Fibroblast of lung (primary cell): ENCODE data around the gene TGM2.

Source experiments
- CTCF ChIP-seq, 2 donors: IDR thresholded peaks in 1 of 2; conservative IDR thresholded peaks in 1 of 2; 1 replicate in 1 of 2; 2 replicates in 1 of 2; pipeline ENCODE4 v1.5.1; 2011 to 2012; ENCODE audit warnings: low read length in 2 of 2, control low read depth in 1 of 2, inconsistent platforms in 1 of 2, low read depth in 1 of 2, mild to moderate bottlenecking in 1 of 2
- EZH2 ChIP-seq: IDR thresholded peaks from 2 replicates; pipeline ENCODE4 v1.5.1; 2012; ENCODE audit warnings: low read length, control low read depth, mild to moderate bottlenecking; ENCODE audit errors: missing control alignments

DNA sequence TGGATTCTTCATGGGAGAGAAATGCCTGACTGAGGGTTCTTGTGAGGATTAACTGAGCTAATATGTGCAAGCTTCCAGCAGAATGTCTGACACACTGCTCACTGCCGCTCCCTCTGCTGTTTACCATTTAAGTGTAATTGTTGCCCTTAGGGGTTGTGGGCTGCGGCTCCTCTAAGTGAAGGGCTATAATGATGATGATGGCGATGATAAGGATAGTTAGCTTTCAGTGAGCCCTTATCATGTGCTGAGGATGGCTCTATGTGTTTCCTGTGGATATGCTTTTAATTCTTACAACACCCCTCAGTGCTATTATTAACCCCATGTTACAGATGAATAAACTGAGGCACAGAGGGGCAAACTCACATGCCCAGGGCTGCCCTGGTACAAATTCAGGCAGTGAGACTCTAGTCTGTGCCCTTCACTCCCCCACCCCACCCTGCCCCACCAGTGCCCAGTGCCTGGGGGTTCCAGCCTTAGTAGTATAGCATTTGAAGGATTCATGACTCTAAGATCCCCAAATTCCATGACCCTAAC lies 33.4 kb downstream of the TGM2 start:
- TF ChIP-seq CTCF (conservative IDR thresholded peaks at IDR 0.05 in 1 of 2, IDR thresholded peaks at IDR 0.05 in 1 of 2; ENCODE audit: low read depth in 1 of 2, low read length in 2 of 2) (no peak), EZH2 (no peak)
